H9 (cell line): ENCODE data around the gene KCNN3. TPM values are rescaled to one million over a fixed set of nuclear protein-coding genes. Genes with fewer than 3 reads are reported as not detected.

Source experiments
- DNase-seq: peaks from one replicate; pipeline ENCODE4 v3.0.0-alpha.2; 2017
- H2AFZ ChIP-seq: one replicate; pipeline ENCODE4 v1.6.1; 2013; ENCODE audit warnings: mild to moderate bottlenecking, low read length, control low read depth, moderate library complexity
- H2AK5ac ChIP-seq: 2 replicates; pipeline ENCODE4 v1.6.1; 2013; ENCODE audit warnings: low read length, control low read depth, mixed read lengths; ENCODE audit not compliant: insufficient read length
- H2BK120ac ChIP-seq: one replicate; pipeline ENCODE4 v1.6.1; 2013; ENCODE audit warnings: low read depth, mild to moderate bottlenecking, low read length, control low read depth, inconsistent platforms; ENCODE audit not compliant: poor library complexity, severe bottlenecking
- H2BK12ac ChIP-seq: 2 replicates; pipeline ENCODE4 v1.6.1; 2013; ENCODE audit warnings: low read length, control low read depth, mixed read lengths, low read depth; ENCODE audit not compliant: insufficient read length
- H2BK15ac ChIP-seq: 2 replicates; pipeline ENCODE4 v1.6.1; 2013; ENCODE audit warnings: low read depth, low read length, control low read depth
- H2BK20ac ChIP-seq: one replicate; pipeline ENCODE4 v1.6.1; 2013; ENCODE audit warnings: low read depth, mild to moderate bottlenecking, low read length, control low read depth, inconsistent platforms; ENCODE audit not compliant: poor library complexity, severe bottlenecking
- H2BK5ac ChIP-seq: 2 replicates; pipeline ENCODE4 v1.6.1; 2013; ENCODE audit warnings: low read length, control low read depth, mixed read lengths; ENCODE audit not compliant: insufficient read length
- H3K14ac ChIP-seq: 2 replicates; pipeline ENCODE4 v1.6.1; 2013; ENCODE audit warnings: low read length, control low read depth; ENCODE audit not compliant: insufficient read depth
- H3K18ac ChIP-seq: 2 replicates; pipeline ENCODE4 v1.6.1; 2013; ENCODE audit warnings: low read depth, mild to moderate bottlenecking, mixed read lengths, low read length, control low read depth; ENCODE audit not compliant: insufficient read length
- H3K23ac ChIP-seq: 2 replicates; pipeline ENCODE4 v1.6.1; 2013; ENCODE audit warnings: low read length, control low read depth, mixed read lengths, low read depth; ENCODE audit not compliant: insufficient read length
- H3K23me2 ChIP-seq: 2 replicates; pipeline ENCODE4 v1.6.1; 2013; ENCODE audit warnings: low read depth, mild to moderate bottlenecking, mixed read lengths, low read length, control low read depth; ENCODE audit not compliant: insufficient read length, poor library complexity, severe bottlenecking
- H3K27ac ChIP-seq: 2 replicates; pipeline ENCODE4 v1.5.1; 2013; ENCODE audit warnings: low read length, control low read depth, mixed read lengths, low read depth; ENCODE audit not compliant: insufficient read length
- H3K27me3 ChIP-seq: 2 replicates; pipeline ENCODE4 v1.6.1; 2013; ENCODE audit warnings: low read length, control low read depth, inconsistent platforms; ENCODE audit not compliant: insufficient read depth
- H3K4ac ChIP-seq: 2 replicates; pipeline ENCODE4 v1.6.1; 2013; ENCODE audit warnings: low read depth, mild to moderate bottlenecking, control low read depth, inconsistent platforms, low read length, moderate library complexity
- H3K4me1 ChIP-seq: 2 replicates; pipeline ENCODE4 v1.6.1; 2013; ENCODE audit warnings: low read length, control low read depth, inconsistent platforms; ENCODE audit not compliant: insufficient read depth
- H3K4me2 ChIP-seq: 2 replicates; pipeline ENCODE4 v1.6.1; 2013; ENCODE audit warnings: low read length, control low read depth, mixed read lengths; ENCODE audit not compliant: insufficient read length, insufficient read depth
- H3K56ac ChIP-seq: 2 replicates; pipeline ENCODE4 v1.6.1; 2013; ENCODE audit warnings: low read depth, mild to moderate bottlenecking, mixed read lengths, low read length, control low read depth; ENCODE audit not compliant: insufficient read length
- H3K79me1 ChIP-seq: 2 replicates; pipeline ENCODE4 v1.6.1; 2013; ENCODE audit warnings: low read depth, mild to moderate bottlenecking, moderate library complexity, low read length, control low read depth, inconsistent platforms; ENCODE audit not compliant: insufficient read depth, poor library complexity, severe bottlenecking
- H3K79me2 ChIP-seq: 2 replicates; pipeline ENCODE4 v1.6.1; 2013; ENCODE audit warnings: low read length, control low read depth, inconsistent platforms; ENCODE audit not compliant: insufficient read depth
- H3K9ac ChIP-seq: 2 replicates; pipeline ENCODE4 v1.6.1; 2013; ENCODE audit warnings: low read length, control low read depth, mixed read lengths; ENCODE audit not compliant: insufficient read length; ENCODE audit errors: extremely low read depth
- H3K9me3 ChIP-seq: one replicate; pipeline ENCODE4 v1.6.1; 2013; ENCODE audit warnings: low read depth, low read length, inconsistent platforms; ENCODE audit not compliant: control insufficient read depth
- H3T11ph ChIP-seq: one replicate; pipeline ENCODE4 v1.6.1; 2013; ENCODE audit warnings: mild to moderate bottlenecking, low read length, control low read depth, inconsistent platforms
- H4K20me1 ChIP-seq: one replicate; pipeline ENCODE4 v1.6.1; 2013; ENCODE audit not compliant: control insufficient read depth, insufficient read length, insufficient read depth
- H4K5ac ChIP-seq: 2 replicates; pipeline ENCODE4 v1.6.1; 2013; ENCODE audit warnings: low read depth, mild to moderate bottlenecking, mixed read lengths, low read length, control low read depth; ENCODE audit not compliant: insufficient read length
- H4K8ac ChIP-seq: replicated peaks from 2 replicates; pipeline ENCODE4 v1.6.1; 2013; ENCODE audit warnings: low read length, control low read depth, mixed read lengths, low read depth; ENCODE audit not compliant: insufficient read length
- H4K91ac ChIP-seq: 2 replicates; pipeline ENCODE4 v1.6.1; 2013; ENCODE audit warnings: low read depth, mild to moderate bottlenecking, moderate library complexity, mixed read lengths, low read length, control low read depth; ENCODE audit not compliant: insufficient read length
- H3K27ac Mint-ChIP-seq, 3 experiments: 2 replicates in 2 of 3; 3 replicates in 1 of 3; pipeline ENCODE4 v1.8.0; 2020 to 2021; ENCODE audit warnings: mixed read lengths in 3 of 3, mild to moderate bottlenecking in 1 of 3, moderate library complexity in 1 of 3
- H3K27me3 Mint-ChIP-seq: 2 replicates; pipeline ENCODE4 v1.8.0; 2021; ENCODE audit warnings: low read depth, mild to moderate bottlenecking, moderate library complexity, mixed read lengths
- H3K36me3 Mint-ChIP-seq, 3 experiments: 2 replicates in 2 of 3; 3 replicates in 1 of 3; pipeline ENCODE4 v1.8.0; 2020 to 2021; ENCODE audit warnings: low read depth in 3 of 3, mixed read lengths in 3 of 3; ENCODE audit not compliant: insufficient read depth in 1 of 3
- H3K4me1 Mint-ChIP-seq, 2 experiments: 2 replicates each; pipeline ENCODE4 v1.8.0; 2020; ENCODE audit warnings: mixed read lengths in 2 of 2
- H3K4me3 Mint-ChIP-seq, 2 experiments: 2 replicates in 1 of 2; 3 replicates in 1 of 2; pipeline ENCODE4 v1.8.0; 2020 to 2021; ENCODE audit warnings: mild to moderate bottlenecking in 2 of 2, mixed read lengths in 2 of 2, moderate library complexity in 1 of 2
- H3K9me3 Mint-ChIP-seq, 2 experiments: 2 replicates in 1 of 2; 3 replicates in 1 of 2; pipeline ENCODE4 v1.8.0; 2020; ENCODE audit warnings: mild to moderate bottlenecking in 2 of 2, mixed read lengths in 2 of 2, moderate library complexity in 1 of 2
- CTCF ChIP-seq: fragments of 200-600 bp; sonication (generic); conservative IDR thresholded peaks from 3 replicates; pipeline ENCODE4 v1.8.0; 2021; ENCODE audit warnings: antibody characterized with exemption, mild to moderate bottlenecking
- WGBS: extraction: QIAGEN DNeasy Blood & Tissue Kit; methylation state at CpG from one replicate; pipeline ENCODE4 v1.1.7; 2013; ENCODE audit warnings: missing lambda C conversion rate, low lambda C conversion rate, mixed read lengths; ENCODE audit not compliant: insufficient read length; ENCODE audit errors: extremely low coverage; 5-methylcytosine and 5-hydroxymethylcytosine counted together
- total RNA-seq: library from RNA; stranded (reverse); gene quantifications from 2 replicates; pipeline ENCODE4 v1.2.1, GENCODE V29; 2021

KCNN3 gene
- total RNA-seq, 1 experiment from 2014 or later = 0.83 TPM

- peak overlapping the region in 1 of 3 experiments; percentile 36; a peak in 1 of 7 replicates for H3K27ac Mint-ChIP-seq
- H3K36me3 Mint-ChIP-seq = no peaks in the 10 kb centered on the region
- H3K9me3 ChIP-seq = no peaks in the 10 kb centered on the region
Observed at GRCh38 chr1:154822233-154822632, 47.8 kb downstream of the KCNN3 start.

More at GRCh38 chr1:154822233-154822632, 47.8 kb downstream of the KCNN3 start:
- H2BK12ac ChIP-seq = no peak overlapping the region
- no peaks in the 10 kb centered on the region for H3K79me1 ChIP-seq
- no peak overlapping the region for H3K27ac ChIP-seq
- Mint-ChIP-seq H3K4me1 (peaks cover 19 to 22% of the 10 kb centered on the region in 2 experiments), H3K27me3 (no peaks in the 10 kb centered on the region; the same call in none of the 2 replicates), H3K9me3 (no peaks in the 10 kb centered on the region), H3K4me3 (no peak overlapping the region)
- no peak overlapping the region for H3K18ac ChIP-seq
- no peak for TF ChIP-seq CTCF
- no peaks in the 10 kb centered on the region for H4K20me1 ChIP-seq
- no peaks in the 10 kb centered on the region for H3K23me2 ChIP-seq
- no peak overlapping the region for H2BK20ac ChIP-seq
- no peak overlapping the region for H2BK120ac ChIP-seq
- no peak overlapping the region for H3K4me2 ChIP-seq
- no peak overlapping the region for H2AFZ ChIP-seq
- no peaks in the 10 kb centered on the region for H3K27me3 ChIP-seq
- WGBS = no CpG with 5 or more reads among the region's 10 CpGs
- no peak overlapping the region for H3K14ac ChIP-seq
- no peak overlapping the region for H3K9ac ChIP-seq
- no peak overlapping the region for H4K91ac ChIP-seq
- no peak overlapping the region for H3K4ac ChIP-seq
- H3K79me2 ChIP-seq = no peaks in the 10 kb centered on the region
- no peak overlapping the region for H2AK5ac ChIP-seq
- H3K4me1 ChIP-seq = no peaks in the 10 kb centered on the region
- no peak overlapping the region for H2BK15ac ChIP-seq
- H3T11ph ChIP-seq = no peak overlapping the region
- no peak overlapping the region for H4K8ac ChIP-seq
- H3K23ac ChIP-seq = no peak overlapping the region
- H2BK5ac ChIP-seq = no peak overlapping the region
- H4K5ac ChIP-seq = no peak overlapping the region
- DNase-seq = no peak
- no peak overlapping the region for H3K56ac ChIP-seq
